T-cell (primary cell): ENCODE data around the gene MRPL49. TPM values are rescaled to one million over a fixed set of nuclear protein-coding genes. Genes with fewer than 3 reads are reported as not detected.
"Not testable (repeated sequence)": the region's sequence is repeated elsewhere in the genome, so short reads cannot be mapped to it uniquely, and the experiment has no call there.

Experiments used
- ATAC-seq, 4 experiments: fragments of 200-7000 bp in 3 of 4; fragments of 150-1000 bp in 1 of 4; cut with Tn5 transposase; replicated peaks in 1 of 4; 1 replicate in 3 of 4; 2 replicates in 1 of 4; pipeline ENCODE4 v1.10.0; 2021; ENCODE audit warnings: moderate library complexity in 3 of 4, mild to moderate bottlenecking in 2 of 4, moderate number of reproducible peaks in 1 of 4
- CTCF ChIA-PET, 2 donors: fragments of 300-600 bp; sonication (Branson Sonifier 250); formaldehyde crosslinking; loops; one replicate each; lab custom pipeline; 2022; ENCODE audit warnings: antibody characterized with exemption in 2 of 2; lab: Charles Lee
- POLR2A ChIA-PET, 2 donors: fragments of 300-600 bp; sonication (Branson Sonifier 250); formaldehyde crosslinking; loops; one replicate each; lab custom pipeline; 2022; ENCODE audit warnings: antibody characterized with exemption in 2 of 2; lab: Charles Lee
- DNase-seq, 35 experiments: peaks; one replicate each; pipeline versions ENCODE4 v3.0.0 to v3.0.0-alpha.2; 2013 to 2023
- H3K27ac ChIP-seq: one replicate; pipeline ENCODE4 v1.5.1; 2013; ENCODE audit warnings: low read length
- H3K27me3 ChIP-seq, 2 experiments: replicated peaks in 1 of 2; 1 replicate in 1 of 2; 2 replicates in 1 of 2; pipeline versions ENCODE4 v1.6.1 to v1.7.0; 2013; ENCODE audit warnings: low read length in 1 of 2, mixed read lengths in 1 of 2; ENCODE audit not compliant: control insufficient read depth in 2 of 2, insufficient read depth in 2 of 2; ENCODE audit errors: extremely low read depth in 1 of 2
- H3K36me3 ChIP-seq, 2 donors: 1 replicate in 1 of 2; 2 replicates in 1 of 2; pipeline versions ENCODE4 v1.6.1 to v1.7.0; 2013; ENCODE audit warnings: low read length in 1 of 2; ENCODE audit not compliant: control insufficient read depth in 2 of 2, insufficient read depth in 1 of 2; ENCODE audit errors: extremely low read depth in 1 of 2
- H3K4me1 ChIP-seq, 2 experiments: 1 replicate in 1 of 2; 2 replicates in 1 of 2; pipeline versions ENCODE4 v1.6.1 to v1.7.0; 2013; ENCODE audit warnings: low read length in 2 of 2, mixed read lengths in 1 of 2; ENCODE audit not compliant: insufficient read depth in 2 of 2, control insufficient read depth in 1 of 2; ENCODE audit errors: extremely low read depth in 1 of 2
- H3K4me3 ChIP-seq, 2 donors: 1 replicate in 1 of 2; 2 replicates in 1 of 2; pipeline versions ENCODE4 v1.5.1 to v1.7.0; 2013; ENCODE audit warnings: mild to moderate bottlenecking in 2 of 2, low read length in 1 of 2, moderate library complexity in 1 of 2; ENCODE audit not compliant: control insufficient read depth in 1 of 2; ENCODE audit errors: extremely low read depth in 1 of 2
- H3K9me3 ChIP-seq: 2 replicates; pipeline ENCODE4 v1.7.0; 2013
- H3K27ac Mint-ChIP-seq, 2 donors: one replicate each; pipeline ENCODE4 v1.8.0; 2020 to 2021; ENCODE audit warnings: mild to moderate bottlenecking in 2 of 2, mixed read lengths in 2 of 2
- H3K27me3 Mint-ChIP-seq, 2 donors: one replicate each; pipeline ENCODE4 v1.8.0; 2021 to 2022; ENCODE audit warnings: mixed read lengths in 2 of 2
- H3K36me3 Mint-ChIP-seq: one replicate; pipeline ENCODE4 v1.8.0; 2021; ENCODE audit warnings: mixed read lengths
- H3K4me1 Mint-ChIP-seq, 3 donors: one replicate each; pipeline ENCODE4 v1.8.0; 2020 to 2022; ENCODE audit warnings: mixed read lengths in 3 of 3, mild to moderate bottlenecking in 1 of 3
- H3K4me3 Mint-ChIP-seq, 3 donors: one replicate each; pipeline ENCODE4 v1.8.0; 2020 to 2022; ENCODE audit warnings: mild to moderate bottlenecking in 3 of 3, mixed read lengths in 3 of 3, moderate library complexity in 3 of 3
- H3K9me3 Mint-ChIP-seq, 3 donors: one replicate each; pipeline ENCODE4 v1.8.0; 2020 to 2022; ENCODE audit warnings: mixed read lengths in 3 of 3
- WGBS: methylation state at CpG from one replicate; pipeline ENCODE4 v1.1.5; 2013; ENCODE audit warnings: missing lambda C conversion rate; ENCODE audit not compliant: insufficient coverage; 5-methylcytosine and 5-hydroxymethylcytosine counted together
- total RNA-seq, 35 experiments: library from RNA in 6 of 35; stranded (reverse) in 6 of 35; fragments of 120-200 nt in 1 of 35; gene quantifications; one replicate each; pipeline versions ENCODE4 v1.2.1 to v1.2.4 and lab custom pipeline; 2013 to 2026

The MRPL49 gene
- total RNA-seq, 5 donors from 2014 or later (not counting 1 experiment from before 2014, with no cell fraction given), result 48.3 to 58.8 (median 55.1) TPM

GRCh38 chr11:65147352-65148075 lies 25.4 kb downstream of the MRPL49 start:
- Histone ChIP-seq H3K27ac (no peak overlapping the region), H3K4me1 (no peaks in the 10 kb centered on the region), H3K36me3 (no peaks in the 10 kb centered on the region), H3K4me3 (no peak overlapping the region), H3K9me3 (no peaks in the 10 kb centered on the region), H3K27me3 (peaks cover 0 to 10% of the 10 kb centered on the region in 2 experiments)
- ATAC-seq, result no peak
- no peak overlapping the region for H3K27ac Mint-ChIP-seq
- peaks cover 0 to 7% of the 10 kb centered on the region in 2 donors for H3K27me3 Mint-ChIP-seq
- H3K4me1 Mint-ChIP-seq, result peaks cover 0 to 6% (median 0%) of the 10 kb centered on the region in 3 donors
- H3K36me3 Mint-ChIP-seq, result no peaks in the 10 kb centered on the region
- CTCF ChIA-PET, result interaction anchor here (0.6 kb wide), 2 partner anchors 25 to 1933 kb away, joined by 3 read pairs; no protein-coding TSS in a partner anchor
- DNase-seq, result no peak
- WGBS, result no CpG with 5 or more reads among the region's 2 CpGs
- POLR2A ChIA-PET, result no interaction called here
- H3K9me3 Mint-ChIP-seq, result no peaks in the 10 kb centered on the region
- H3K4me3 Mint-ChIP-seq, result no peak overlapping the region

- ChIA-PET POLR2A (no interaction called here), CTCF (interaction anchor here in 1 of 2 donors (0.6 kb wide), 1 partner anchor 267 kb away, joined by 3 read pairs; no protein-coding TSS in a partner anchor)
- ATAC-seq, result no peak
- H3K4me3 ChIP-seq, result no peak overlapping the region
- no peaks in the 10 kb centered on the region for H3K9me3 Mint-ChIP-seq
- no peak overlapping the region for H3K27ac Mint-ChIP-seq
- no peak for DNase-seq
- H3K27me3 Mint-ChIP-seq, result peaks cover 3 to 6% of the 10 kb centered on the region in 2 donors
- WGBS, result no CpG with 5 or more reads among the region's 5 CpGs
- no peaks in the 10 kb centered on the region for H3K36me3 ChIP-seq
- no peaks in the 10 kb centered on the region for H3K36me3 Mint-ChIP-seq
- H3K9me3 ChIP-seq, result no peaks in the 10 kb centered on the region
- peaks cover 0 to 6% (median 0%) of the 10 kb centered on the region in 3 donors for H3K4me1 Mint-ChIP-seq
- peaks cover 0 to 7% of the 10 kb centered on the region in 2 experiments for H3K27me3 ChIP-seq
- no peak overlapping the region for H3K4me3 Mint-ChIP-seq
- no peaks in the 10 kb centered on the region for H3K4me1 ChIP-seq
- H3K27ac ChIP-seq, result no peak overlapping the region
Measured at GRCh38 chr11:65148657-65149056, 26.5 kb downstream of the MRPL49 start.

- H3K4me1 Mint-ChIP-seq, H3K27me3 ChIP-seq, H3K27me3 Mint-ChIP-seq, H3K4me1 ChIP-seq, H3K36me3 Mint-ChIP-seq, POLR2A ChIA-PET, DNase-seq, H3K9me3 Mint-ChIP-seq, H3K9me3 ChIP-seq, H3K36me3 ChIP-seq, H3K4me3 ChIP-seq, CTCF ChIA-PET, ATAC-seq, H3K27ac ChIP-seq, H3K4me3 Mint-ChIP-seq, H3K27ac Mint-ChIP-seq: not testable (repeated sequence)
- 85% methylated on average over 4 of the region's 10 CpGs for WGBS
Measured at GRCh38 chr11:65150131-65150508, 28.0 kb downstream of the MRPL49 start.

GRCh38 chr11:65150509-65151299 lies 28.6 kb downstream of the MRPL49 start:
- H3K36me3 ChIP-seq, result no peaks in the 10 kb centered on the region
- H3K9me3 ChIP-seq, result no peaks in the 10 kb centered on the region
- no peak overlapping the region for H3K4me3 ChIP-seq
- peak in 2 of 35 experiments; percentile 15 to 46 for DNase-seq
- Mint-ChIP-seq H3K27ac (no peak overlapping the region), H3K9me3 (no peaks in the 10 kb centered on the region), H3K27me3 (peaks cover 0 to 3% of the 10 kb centered on the region in 2 donors), H3K4me1 (peaks cover 0 to 6% (median 0%) of the 10 kb centered on the region in 3 donors), H3K36me3 (no peaks in the 10 kb centered on the region), H3K4me3 (no peak overlapping the region)
- no peaks in the 10 kb centered on the region for H3K4me1 ChIP-seq
- ChIA-PET CTCF (no interaction called here), POLR2A (no interaction called here)
- no peak overlapping the region for H3K27ac ChIP-seq
- WGBS, result 25% methylated on average over 6 of the region's 12 CpGs
- ATAC-seq, result no peak
- H3K27me3 ChIP-seq, result peaks cover 0 to 4% of the 10 kb centered on the region in 2 experiments

- H3K27me3 ChIP-seq, result peaks cover 0 to 4% of the 10 kb centered on the region in 2 experiments
- ATAC-seq, result no peak
- H3K27ac Mint-ChIP-seq, result no peak overlapping the region
Measured at GRCh38 chr11:65151331-65151899, 29.3 kb downstream of the MRPL49 start.

GRCh38 chr11:65152122-65152521 lies 30.0 kb downstream of the MRPL49 start:
- CTCF ChIA-PET, result no interaction called here

More at GRCh38 chr11:65151331-65151899, 29.3 kb downstream of the MRPL49 start:
- Histone ChIP-seq H3K4me1 (no peaks in the 10 kb centered on the region), H3K36me3 (no peaks in the 10 kb centered on the region), H3K9me3 (no peaks in the 10 kb centered on the region), H3K4me3 (no peak overlapping the region), H3K27ac (no peak overlapping the region)
- H3K4me1 Mint-ChIP-seq, result peaks cover 0 to 6% (median 0%) of the 10 kb centered on the region in 3 donors
- H3K9me3 Mint-ChIP-seq, result no peaks in the 10 kb centered on the region
- H3K36me3 Mint-ChIP-seq, result no peaks in the 10 kb centered on the region
- H3K4me3 Mint-ChIP-seq, result no peak overlapping the region
- 58% methylated on average over 2 of the region's 3 CpGs for WGBS
- ChIA-PET CTCF (no interaction called here), POLR2A (no interaction called here)
- peaks cover 0 to 3% of the 10 kb centered on the region in 2 donors for H3K27me3 Mint-ChIP-seq
- no peak for DNase-seq

More at GRCh38 chr11:65152122-65152521, 30.0 kb downstream of the MRPL49 start:
- no peak overlapping the region for H3K27ac ChIP-seq
- peaks cover 0 to 3% of the 10 kb centered on the region in 2 donors for H3K27me3 Mint-ChIP-seq
- DNase-seq (no peak), ATAC-seq (no peak)
- no peak overlapping the region for H3K4me3 ChIP-seq
- POLR2A ChIA-PET, result no interaction called here
- H3K27me3 ChIP-seq, result peaks cover 0 to 4% of the 10 kb centered on the region in 2 experiments
- no peak overlapping the region for H3K4me3 Mint-ChIP-seq
- peaks cover 0 to 6% (median 0%) of the 10 kb centered on the region in 3 donors for H3K4me1 Mint-ChIP-seq
- H3K36me3 Mint-ChIP-seq, result no peaks in the 10 kb centered on the region
- H3K9me3 ChIP-seq, result no peaks in the 10 kb centered on the region
- 71% methylated on average over 2 of the region's 2 CpGs for WGBS
- H3K36me3 ChIP-seq, result no peaks in the 10 kb centered on the region
- peak overlapping the region in 1 of 2 donors; percentile 6 for H3K27ac Mint-ChIP-seq
- H3K9me3 Mint-ChIP-seq, result no peaks in the 10 kb centered on the region
- H3K4me1 ChIP-seq, result no peaks in the 10 kb centered on the region
